ENCODE data around the gene ABCC8.

ABCC8 gene

DNA sequence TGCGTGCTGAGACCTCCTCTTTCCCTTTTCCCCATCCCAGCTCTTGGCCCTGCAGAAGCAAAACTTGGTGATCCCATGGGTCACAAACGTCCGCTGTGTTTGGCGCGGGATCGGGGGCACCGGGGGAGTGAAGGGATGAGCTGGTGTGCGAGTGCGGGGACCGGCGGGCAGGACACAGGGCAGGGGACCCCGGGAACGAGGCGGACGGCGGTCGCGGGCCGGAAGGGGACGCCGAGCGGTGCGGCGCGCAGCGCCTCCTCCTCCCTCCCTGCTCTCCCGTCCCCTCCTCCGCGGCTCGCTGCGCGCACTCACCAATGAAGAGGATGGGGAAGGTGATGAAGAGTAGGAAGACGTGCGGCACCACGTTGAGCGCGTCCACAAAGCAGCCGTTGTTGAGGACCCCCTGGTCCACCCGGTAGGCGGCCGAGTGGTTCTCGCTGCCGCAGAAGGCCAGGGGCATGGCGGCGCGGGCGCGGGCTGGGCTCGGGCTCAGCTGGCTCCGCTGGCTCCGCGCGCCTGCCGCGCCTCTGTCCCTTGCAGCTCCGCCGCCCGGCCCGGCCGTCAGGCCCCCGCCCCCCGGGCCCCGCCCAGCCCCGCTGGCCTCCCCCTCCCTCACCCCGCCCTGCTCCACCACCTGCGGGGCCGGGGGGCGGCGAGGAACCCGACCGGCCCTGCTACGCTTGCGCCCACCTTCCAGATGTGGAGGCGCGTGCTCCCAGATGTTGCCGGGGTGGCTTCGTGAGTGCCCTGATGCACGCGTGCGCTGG lies at the start of gene ABCC8:
TSS of gene ABCC8 (minus strand) at position 529 of the 767 bp plus-strand sequence. CDS start at position 460, 69 bp downstream.
- in situ Hi-C loops (cut with MboI; ENCODE audit: low sequenced_read_pairs): no loop called here

DNA sequence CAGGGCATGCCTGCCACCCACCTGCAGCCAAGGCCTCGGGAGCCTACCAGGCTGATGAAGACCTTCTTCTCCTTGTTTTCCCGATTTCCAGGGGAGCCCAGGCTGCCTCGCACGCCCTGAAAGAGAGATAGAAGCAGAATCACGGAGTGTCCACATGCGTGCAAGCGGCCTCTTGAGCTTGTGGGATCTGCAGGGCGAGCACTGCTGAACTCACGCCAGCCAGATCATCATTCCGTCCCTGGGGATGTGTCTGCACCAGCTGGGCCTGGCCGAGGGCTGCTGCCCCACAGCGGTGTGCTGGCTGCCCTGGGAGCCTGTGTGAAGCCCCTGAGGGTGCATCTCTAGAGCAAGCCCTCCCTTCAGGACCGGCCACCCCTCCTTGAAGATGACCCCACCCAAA lies 49.7 kb upstream of the ABCC8 start:
- in situ Hi-C loops (cut with MboI; ENCODE audit: low sequenced_read_pairs): no loop called here

DNA sequence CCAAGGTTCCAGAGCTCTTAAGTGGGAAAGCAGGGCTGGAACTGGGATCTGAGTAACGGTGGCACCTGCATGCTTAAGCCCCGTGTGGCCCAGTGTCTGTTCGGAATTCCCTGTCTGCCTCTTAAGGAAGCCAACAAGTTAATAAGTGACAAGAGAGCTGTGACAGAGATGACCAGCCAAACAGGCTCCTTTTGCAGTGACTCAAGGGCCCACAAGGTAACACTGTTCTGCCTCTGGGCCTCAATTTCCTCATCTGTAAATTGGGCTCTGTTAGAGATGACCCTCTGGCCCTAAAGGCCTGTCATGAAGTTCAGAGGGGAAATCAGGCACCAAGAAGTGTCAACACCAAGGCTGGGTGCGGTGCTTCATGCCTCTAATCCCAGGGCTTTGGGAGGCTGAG lies 48.9 kb upstream of the ABCC8 start:
- in situ Hi-C loops (cut with MboI; ENCODE audit: low sequenced_read_pairs): no loop called here

DNA sequence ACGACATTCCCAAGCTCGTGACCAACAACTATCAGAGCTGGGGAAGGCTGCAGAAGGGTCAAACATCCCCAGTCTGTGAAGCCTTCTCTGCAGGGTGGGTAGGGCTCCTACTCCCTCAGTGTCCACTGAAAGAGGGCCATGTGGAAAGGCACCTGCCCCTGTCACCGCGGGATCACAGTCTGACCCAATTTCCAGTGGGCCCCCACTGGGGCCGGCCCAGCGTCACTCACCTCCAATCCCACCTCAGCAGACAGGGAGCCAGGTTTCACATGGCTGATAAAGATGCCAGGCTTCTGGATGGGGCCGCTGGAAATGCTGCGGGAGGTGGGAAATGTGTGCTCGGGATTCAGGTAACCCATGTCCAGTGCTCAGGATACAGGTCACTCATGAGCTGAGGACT lies 47.6 kb upstream of the ABCC8 start:
- in situ Hi-C loops (cut with MboI; ENCODE audit: low sequenced_read_pairs): loop anchor here (25.0 kb wide), 2 partner anchors 137 to 287 kb away; partner anchors contain the start of gene KCNJ11

DNA sequence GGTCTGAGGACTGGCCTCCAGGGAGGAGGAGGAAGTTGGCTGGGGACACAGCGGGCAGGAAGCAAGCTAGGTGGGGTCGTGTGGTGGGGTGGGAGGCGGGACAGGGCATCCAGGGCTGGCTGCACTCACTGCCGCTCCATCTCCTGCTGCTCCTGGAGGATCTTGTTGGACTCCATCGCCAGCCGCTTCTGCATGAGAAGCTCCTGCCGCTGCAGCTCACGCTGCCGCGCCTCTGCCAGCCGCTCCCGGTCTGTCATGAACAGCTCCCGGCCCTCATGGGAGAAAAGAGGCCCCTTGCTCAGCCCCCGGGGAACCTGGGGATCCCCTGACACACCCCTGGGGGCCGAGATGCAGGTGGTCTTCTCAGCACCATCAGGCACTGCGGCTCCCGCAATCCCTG lies 46.0 kb upstream of the ABCC8 start:
- in situ Hi-C loops (cut with MboI; ENCODE audit: low sequenced_read_pairs): loop anchor here (25.0 kb wide), 2 partner anchors 135 to 285 kb away; partner anchors contain the start of gene KCNJ11

DNA sequence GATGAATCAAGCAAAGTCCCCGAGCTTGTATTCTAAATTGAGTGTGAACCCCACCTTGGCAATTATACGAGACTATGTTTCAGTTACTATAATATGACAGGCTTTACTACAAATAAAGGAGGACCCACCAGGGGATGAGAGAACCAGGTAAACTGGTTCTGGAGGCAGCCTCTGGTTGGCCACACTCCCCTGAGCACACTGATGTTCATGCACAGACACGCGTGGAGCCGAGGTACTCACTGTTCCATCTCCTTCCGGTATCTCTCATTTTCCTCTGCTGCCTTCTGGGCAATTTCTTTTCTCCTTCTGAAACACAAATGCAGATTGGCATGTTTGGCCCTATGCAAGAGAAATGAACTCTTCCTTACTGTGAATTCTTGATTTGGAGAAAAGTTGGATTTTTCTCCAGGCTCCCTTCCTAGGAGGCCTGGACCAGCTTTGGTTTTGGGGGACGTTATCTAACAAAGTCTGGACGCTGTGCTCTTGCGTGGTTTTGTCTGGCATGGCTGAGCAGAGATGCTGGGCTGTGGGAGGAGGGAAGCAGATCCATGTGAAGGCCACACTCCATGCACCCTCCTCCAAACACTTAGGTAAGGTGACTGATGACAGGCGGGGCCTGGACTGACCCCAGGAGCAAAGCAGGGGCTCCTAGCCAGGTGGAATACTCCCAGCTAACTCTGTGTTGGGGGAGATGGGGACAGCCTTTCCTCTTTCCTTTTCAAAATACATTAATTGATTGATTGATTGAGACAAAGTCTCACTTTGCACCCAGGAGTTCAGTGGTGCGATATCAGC lies 44.7 kb upstream of the ABCC8 start:
- in situ Hi-C loops (cut with MboI; ENCODE audit: low sequenced_read_pairs): loop anchor here (25.0 kb wide), 2 partner anchors 134 to 284 kb away; partner anchors contain the start of gene KCNJ11

DNA sequence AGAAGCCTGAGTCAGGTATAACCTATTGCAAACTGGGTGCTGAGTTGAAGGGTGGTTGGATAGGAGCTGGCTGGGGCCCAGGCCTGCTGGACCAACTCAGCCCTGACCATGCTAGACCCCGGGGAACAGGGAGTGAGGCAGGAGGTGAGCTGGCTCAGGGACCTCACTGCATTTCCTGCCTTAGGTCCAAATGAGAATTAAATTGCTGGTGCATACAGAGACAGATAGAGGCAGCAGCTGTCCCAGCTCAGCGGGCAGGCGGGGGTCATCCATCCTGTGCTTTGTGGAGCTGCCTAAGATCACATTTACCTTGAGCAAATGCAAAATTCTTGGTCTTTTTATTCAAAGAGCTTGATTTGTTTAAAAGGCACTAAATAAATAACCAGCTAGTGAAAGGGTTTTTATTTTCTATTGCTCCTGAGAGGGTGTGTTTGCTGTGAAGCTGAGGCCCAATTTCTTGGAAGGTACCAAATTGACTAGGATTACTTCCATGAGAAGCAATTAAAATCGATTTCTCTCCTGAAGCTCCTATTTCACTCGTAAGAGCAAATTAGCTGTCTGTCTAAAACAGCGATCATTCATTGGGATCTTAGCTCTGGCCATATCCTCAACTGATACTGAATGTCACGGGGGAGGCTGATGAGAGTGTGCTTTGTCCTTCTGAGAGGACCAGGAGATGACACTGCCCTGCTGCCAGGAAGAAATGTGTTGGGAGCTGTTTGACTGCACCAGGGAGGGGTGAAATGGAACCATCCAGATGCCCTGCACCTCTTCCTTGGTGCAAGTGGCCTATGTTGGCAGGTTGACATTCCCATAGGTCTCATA lies 42.6 kb upstream of the ABCC8 start:
- in situ Hi-C loops (cut with MboI; ENCODE audit: low sequenced_read_pairs): loop anchor here (25.0 kb wide), 2 partner anchors 132 to 282 kb away; partner anchors contain the start of gene KCNJ11

DNA sequence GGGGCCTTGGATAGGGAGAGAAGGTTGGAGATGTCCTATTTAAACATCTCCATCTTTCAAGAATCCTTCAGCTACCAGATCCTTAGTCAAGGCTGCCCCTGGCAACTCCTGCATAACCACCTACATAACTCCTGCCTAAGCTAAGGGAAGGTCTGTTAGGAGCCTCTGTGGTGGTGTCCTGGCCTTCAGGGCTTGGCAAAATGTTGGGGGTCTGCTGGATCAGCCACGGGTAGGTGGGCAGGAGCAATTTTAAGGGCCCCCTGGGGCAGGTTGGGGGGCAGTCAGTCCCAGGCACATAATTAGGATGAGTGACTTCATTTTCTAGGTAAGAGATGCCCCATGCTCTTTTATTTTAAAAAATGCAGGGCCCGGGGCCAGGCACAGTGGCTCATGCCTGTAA lies 41.7 kb upstream of the ABCC8 start:
- in situ Hi-C loops (cut with MboI; ENCODE audit: low sequenced_read_pairs): loop anchor here (25.0 kb wide), 2 partner anchors 131 to 281 kb away; partner anchors contain the start of gene KCNJ11

DNA sequence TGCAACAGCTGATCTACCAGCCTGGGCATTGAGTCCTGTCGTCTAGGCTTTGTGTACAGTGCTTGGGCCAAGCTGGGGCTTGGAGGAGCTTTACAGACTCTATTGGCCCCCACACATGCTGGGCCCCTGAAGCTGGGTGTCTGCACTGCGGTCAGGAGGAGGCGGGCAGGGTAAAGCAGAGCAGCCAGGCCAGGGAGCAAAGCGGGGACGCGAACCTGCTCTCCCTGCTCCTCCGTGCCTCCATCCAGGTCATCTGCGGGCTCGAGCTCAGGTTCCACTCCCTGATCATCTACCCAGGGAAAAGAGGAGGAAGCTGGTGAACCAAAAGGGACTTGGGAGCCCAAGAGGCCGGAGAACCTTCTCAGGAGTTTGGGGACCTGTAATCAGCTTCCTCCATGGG lies 40.5 kb upstream of the ABCC8 start:
- in situ Hi-C loops (cut with MboI; ENCODE audit: low sequenced_read_pairs): loop anchor here (25.0 kb wide), 2 partner anchors 130 to 280 kb away; partner anchors contain the start of gene KCNJ11

DNA sequence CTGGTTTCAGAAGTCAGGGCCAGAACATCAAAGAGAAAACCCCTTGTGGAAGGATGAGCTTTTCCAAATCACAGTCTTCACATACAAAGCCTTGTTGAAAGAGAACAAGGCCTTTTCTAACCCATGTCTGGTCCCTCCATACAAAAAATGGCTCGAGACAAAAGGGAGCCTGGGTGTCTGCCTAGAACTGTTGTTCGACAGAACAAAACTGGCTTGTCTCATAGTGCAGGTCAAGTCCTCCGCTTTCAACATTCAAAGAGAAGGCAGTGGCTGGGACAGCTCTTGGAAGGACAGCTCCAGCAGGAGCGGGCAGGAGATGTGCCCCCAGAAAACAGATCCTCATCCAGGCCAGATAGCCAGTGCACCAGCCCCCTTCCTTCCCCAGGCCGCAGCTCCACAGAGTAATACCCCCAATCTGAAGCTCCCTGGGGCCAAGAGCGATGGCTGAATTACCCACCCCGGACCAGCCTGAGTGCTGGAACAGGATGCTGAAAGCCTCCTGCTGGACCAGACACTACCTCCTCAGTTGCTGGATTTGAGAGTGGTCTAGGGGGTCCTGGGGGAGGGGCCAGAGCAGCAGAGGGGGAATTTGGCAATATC lies 40.0 kb upstream of the ABCC8 start:
- in situ Hi-C loops (cut with MboI; ENCODE audit: low sequenced_read_pairs): loop anchor here (25.0 kb wide), 2 partner anchors 129 to 279 kb away; partner anchors contain the start of gene KCNJ11

DNA sequence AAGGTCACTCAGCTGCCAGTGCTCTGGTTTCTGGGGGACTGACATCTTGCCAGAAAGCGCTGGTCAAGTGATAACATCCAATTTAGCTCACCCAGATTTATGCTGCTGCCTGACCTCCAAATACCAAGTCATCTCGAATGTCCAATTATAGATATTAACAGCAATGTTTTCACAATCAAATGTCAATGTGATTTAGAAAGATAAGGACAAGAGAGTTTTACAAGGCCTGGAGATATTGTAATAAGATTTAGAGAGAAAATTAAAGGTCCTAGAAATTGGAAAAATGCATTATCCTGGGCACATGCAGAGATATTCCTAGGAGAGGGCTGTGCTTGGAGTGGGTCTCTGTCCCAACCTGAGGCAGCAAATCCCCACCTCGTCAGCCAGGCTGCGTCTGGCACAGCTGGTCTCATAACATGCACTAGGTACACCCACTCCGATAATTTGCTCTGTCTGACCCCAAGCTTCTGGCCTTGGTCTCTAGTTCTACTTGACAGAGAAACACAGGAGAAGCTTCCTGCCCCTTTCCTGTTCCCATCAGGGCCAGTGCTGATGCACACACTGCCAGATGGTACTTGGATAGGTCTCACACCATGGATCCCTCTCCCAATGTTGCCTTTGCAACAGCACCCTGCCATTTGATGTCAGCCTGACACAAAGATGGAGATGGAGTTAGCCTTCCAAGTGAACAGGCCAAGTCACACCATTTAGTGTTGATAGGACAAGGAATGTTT lies 39.0 kb upstream of the ABCC8 start:
- in situ Hi-C loops (cut with MboI; ENCODE audit: low sequenced_read_pairs): loop anchor here (25.0 kb wide), 2 partner anchors 128 to 278 kb away; partner anchors contain the start of gene KCNJ11

DNA sequence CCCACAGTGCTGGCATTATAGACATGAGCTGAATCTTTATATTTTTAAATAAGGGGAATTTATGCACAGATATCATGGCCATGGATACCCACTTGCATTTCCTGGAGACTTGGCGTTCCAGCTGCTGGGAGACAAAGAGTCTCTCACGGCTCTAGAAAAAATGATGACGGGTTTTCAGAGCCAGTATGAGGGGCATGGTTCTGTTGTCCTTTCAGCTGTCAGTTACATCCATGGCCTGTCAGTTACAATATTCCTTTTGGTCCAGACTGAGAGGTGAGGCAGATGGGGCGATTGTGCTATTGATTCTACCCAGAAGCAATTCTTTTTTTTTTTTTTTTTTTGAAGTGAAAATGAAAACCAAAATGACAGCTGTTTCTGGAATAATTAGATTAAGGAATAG lies 37.8 kb upstream of the ABCC8 start:
- in situ Hi-C loops (cut with MboI; ENCODE audit: low sequenced_read_pairs): loop anchor here (25.0 kb wide), 2 partner anchors 127 to 277 kb away; partner anchors contain the start of gene KCNJ11

DNA sequence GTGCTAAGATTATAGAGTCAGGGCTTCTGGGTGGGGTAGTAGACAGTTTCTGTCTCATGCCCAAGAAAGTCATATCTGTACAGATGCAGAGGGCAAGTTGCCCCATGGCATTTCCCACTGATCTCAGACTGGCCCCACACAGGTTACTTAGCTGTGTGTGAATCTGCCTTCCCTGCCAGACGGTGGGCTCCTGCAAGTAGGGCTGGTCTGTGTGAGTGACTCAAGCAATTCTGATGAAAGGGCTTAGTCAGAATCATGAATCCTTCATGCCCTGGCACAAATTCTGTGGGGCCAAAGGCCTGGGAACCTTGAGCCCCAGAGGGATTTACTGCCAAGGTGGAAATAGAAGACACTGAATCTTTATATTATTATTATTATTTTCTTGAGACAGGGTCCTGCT lies 37.2 kb upstream of the ABCC8 start:
- in situ Hi-C loops (cut with MboI; ENCODE audit: low sequenced_read_pairs): loop anchor here (25.0 kb wide), 2 partner anchors 127 to 277 kb away; partner anchors contain the start of gene KCNJ11

DNA sequence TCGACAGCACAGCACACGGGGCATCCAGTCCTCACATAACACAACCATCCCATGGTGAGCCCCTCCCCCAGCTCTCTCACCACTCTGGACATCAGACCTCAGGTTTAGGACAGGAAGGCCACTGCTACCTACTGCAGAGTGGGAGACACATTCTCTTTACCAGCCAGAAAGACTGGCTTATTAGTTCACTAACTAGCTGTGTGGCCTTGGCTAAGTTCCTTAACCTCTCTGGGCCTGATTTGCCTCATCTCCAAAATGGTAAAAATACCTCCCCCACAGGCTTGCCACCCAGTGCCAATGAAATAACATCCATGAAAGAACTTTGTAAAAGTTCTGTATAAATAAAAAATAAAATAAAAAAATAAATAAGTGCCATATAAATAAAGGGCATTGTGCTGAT lies 35.5 kb upstream of the ABCC8 start:
- in situ Hi-C loops (cut with MboI; ENCODE audit: low sequenced_read_pairs): loop anchor here (25.0 kb wide), 2 partner anchors 125 to 275 kb away; partner anchors contain the start of gene KCNJ11

DNA sequence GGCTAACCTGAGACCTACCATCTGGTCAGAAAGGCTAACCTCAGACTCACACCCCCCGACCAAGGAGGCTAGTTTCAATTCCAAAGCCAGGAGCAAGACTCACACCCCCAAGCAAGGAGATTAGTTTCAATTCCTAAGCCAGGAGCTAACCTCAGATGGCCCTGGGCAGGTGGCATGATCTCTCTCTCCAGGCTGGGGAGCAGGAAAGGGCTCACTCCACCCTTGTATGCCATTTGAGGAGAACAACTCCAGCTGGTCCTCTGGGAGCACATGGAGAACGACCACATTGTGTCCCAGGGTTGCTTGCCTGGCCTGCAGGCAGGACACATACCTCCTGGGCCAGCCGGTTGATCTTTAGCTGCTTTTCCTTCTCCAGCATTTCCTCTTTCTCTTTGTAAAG lies 34.9 kb upstream of the ABCC8 start:
- in situ Hi-C loops (cut with MboI; ENCODE audit: low sequenced_read_pairs): loop anchor here (25.0 kb wide), 2 partner anchors 124 to 274 kb away; partner anchors contain the start of gene KCNJ11

DNA sequence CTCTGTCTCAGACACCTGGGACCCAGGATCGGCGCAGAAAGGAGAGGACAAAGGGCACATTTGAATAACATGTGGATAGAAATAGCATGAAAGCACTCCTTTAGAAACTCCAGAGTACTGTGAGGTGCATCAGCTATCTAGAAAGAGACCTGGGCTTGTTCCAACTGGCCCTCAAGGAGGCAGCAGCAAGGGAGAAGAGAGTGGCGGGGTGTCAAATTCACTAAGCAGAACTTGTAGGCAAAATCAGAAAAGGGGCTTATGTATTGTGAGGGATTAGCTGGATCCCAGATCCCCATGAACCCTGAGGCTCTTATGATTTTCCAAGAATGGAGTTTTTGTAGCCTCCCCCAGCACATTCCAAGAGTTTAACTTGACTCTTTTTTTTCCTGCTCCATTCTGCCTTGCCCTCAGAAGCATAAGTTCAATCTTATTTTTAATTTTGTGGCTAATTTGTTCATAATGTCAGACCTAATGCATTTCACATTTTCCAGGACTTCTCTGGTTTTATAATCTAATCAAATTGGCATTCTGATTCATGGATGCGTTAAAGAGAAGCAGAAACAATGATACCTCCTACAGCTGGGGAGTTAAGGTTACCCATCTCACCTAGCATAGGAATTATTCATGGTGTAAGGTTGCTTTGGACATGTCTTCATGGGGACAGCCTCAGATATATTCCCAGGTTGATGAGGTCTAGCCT lies 34.0 kb upstream of the ABCC8 start:
- in situ Hi-C loops (cut with MboI; ENCODE audit: low sequenced_read_pairs): loop anchor here (25.0 kb wide), 2 partner anchors 123 to 273 kb away; partner anchors contain the start of gene KCNJ11

DNA sequence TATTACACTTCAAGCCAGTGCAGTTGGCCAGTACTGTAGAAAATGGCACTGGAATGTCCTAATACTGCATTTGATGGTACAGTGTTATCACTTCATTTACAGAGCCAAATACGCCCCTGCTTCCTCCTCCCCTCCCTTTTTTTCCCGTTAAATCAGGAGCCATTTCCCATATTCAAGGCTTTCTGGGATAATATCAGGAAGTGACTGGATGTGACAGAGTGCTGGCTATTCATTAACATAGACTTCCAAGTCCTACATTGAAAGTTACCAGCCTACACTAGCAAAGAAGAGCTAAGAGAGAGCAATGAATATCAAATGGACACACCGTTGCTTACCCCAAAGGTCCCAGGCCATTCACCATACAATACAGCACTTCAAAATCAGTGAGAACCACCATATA lies 32.1 kb upstream of the ABCC8 start:
- in situ Hi-C loops (cut with MboI; ENCODE audit: low sequenced_read_pairs): loop anchor here (25.0 kb wide), 2 partner anchors 121 to 271 kb away; partner anchors contain the start of gene KCNJ11

DNA sequence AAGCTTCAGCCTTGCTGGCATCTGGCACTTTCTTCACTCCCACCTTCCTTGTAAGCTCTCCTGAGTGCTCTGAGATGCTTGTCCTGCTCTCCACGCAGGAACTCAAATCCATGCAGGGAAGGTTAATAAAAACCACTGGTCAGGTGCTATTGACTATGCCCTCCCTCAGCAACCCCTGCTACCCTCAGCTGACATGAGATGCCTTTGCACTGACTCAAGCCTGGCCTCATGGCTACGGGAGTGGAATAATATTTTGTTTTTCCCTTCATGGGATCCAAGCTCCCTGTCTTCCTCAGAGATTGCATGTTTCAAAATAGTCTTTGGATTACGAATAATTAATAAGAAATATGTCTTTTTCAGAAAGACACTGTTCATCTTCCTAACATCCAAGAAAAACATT lies 31.7 kb upstream of the ABCC8 start:
- in situ Hi-C loops (cut with MboI; ENCODE audit: low sequenced_read_pairs): loop anchor here (25.0 kb wide), 2 partner anchors 121 to 271 kb away; partner anchors contain the start of gene KCNJ11

Data from HL-60/S4 treated with retinoic acid at 250 ng/mL for 4 days and 3 days (cell line).